ENCODE measurements around the gene CD302.
A peak's percentile ranks its signal among the peaks of the same experiment; 100 is the strongest.
"Not testable (repeated sequence)": the region's sequence is repeated elsewhere in the genome, so short reads cannot be mapped to it uniquely, and the experiment has no call there.

The CD302 gene

DNA sequence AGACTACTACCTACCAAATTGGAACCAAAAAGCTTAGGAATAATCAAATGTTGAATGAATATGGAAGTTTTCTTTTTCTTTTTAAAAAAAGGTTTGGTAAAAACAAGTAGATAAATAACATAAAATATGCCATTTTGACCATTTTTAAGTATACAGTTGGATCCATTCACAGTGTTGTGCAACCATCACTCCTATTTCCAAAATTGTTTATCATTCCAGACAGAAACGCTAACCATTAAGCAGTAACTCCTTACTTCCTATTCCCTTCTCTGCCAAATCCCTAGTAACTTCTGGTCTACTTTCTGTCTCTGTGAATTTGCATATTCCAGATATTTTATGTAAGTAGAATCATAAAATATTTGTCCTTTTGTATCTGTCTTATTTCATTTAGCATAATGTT is 39.8 kb downstream of the CD302 start:
- TF ChIP-seq, protein P1, sequence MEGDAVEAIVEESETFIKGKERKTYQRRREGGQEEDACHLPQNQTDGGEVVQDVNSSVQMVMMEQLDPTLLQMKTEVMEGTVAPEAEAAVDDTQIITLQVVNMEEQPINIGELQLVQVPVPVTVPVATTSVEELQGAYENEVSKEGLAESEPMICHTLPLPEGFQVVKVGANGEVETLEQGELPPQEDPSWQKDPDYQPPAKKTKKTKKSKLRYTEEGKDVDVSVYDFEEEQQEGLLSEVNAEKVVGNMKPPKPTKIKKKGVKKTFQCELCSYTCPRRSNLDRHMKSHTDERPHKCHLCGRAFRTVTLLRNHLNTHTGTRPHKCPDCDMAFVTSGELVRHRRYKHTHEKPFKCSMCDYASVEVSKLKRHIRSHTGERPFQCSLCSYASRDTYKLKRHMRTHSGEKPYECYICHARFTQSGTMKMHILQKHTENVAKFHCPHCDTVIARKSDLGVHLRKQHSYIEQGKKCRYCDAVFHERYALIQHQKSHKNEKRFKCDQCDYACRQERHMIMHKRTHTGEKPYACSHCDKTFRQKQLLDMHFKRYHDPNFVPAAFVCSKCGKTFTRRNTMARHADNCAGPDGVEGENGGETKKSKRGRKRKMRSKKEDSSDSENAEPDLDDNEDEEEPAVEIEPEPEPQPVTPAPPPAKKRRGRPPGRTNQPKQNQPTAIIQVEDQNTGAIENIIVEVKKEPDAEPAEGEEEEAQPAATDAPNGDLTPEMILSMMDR (conservative IDR thresholded peaks at IDR 0.05; ENCODE audit: low read depth, low read length) = no peak
- no peak overlapping the region for H3K4me3 ChIP-seq (ENCODE audit: low read depth, low read length)
- no peak for DNase-seq (ENCODE audit: low read depth)

DNA sequence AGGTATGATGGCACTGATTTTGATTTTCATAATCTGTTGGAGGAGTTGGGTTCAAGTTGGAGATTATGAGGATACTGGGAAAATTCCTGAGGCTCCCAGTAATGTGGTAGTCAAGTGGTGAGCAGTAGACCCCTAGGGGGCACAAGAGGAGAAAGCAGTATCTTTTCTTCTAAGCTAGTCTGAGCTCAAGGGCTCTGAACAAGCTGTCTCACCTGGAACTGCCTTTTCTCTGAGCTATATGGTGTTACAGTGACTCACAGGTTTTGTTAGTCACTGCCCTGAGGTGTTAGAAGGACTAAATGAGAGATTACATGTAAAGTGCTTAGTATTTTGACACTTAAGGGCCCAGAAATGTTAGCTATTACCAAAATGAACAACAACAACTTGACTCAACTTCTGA is 42.2 kb downstream of the CD302 start:
- peak; percentile 61 for DNase-seq (ENCODE audit: low read depth)
- TF ChIP-seq, protein P1 (conservative IDR thresholded peaks at IDR 0.05; ENCODE audit: low read depth, low read length) = peak; percentile 68
- H3K4me3 ChIP-seq (ENCODE audit: low read depth, low read length) = no peak overlapping the region

DNA sequence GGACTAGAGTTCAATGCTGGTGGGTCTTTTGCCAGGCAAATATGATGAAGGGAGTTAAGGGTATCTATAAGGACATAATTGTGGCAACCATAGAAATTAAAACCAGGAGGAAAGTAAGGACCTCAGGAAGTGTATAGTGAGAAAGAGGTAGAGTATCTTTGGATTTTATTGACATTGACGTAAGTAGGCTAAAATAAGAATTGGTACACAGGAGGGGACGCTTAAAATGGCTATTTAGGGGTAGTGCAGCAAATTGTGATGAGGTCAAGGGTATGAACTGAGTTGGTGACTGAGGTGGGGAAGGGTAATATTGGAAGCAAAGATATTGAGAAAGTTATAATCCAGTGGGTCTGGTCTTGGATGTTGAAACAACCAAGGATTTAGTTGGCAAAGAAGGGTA is 43.0 kb downstream of the CD302 start:
- DNase-seq (ENCODE audit: low read depth) = no peak
- TF ChIP-seq, protein P1 (conservative IDR thresholded peaks at IDR 0.05; ENCODE audit: low read depth, low read length) = no peak
- H3K4me3 ChIP-seq (ENCODE audit: low read depth, low read length) = no peak overlapping the region

DNA sequence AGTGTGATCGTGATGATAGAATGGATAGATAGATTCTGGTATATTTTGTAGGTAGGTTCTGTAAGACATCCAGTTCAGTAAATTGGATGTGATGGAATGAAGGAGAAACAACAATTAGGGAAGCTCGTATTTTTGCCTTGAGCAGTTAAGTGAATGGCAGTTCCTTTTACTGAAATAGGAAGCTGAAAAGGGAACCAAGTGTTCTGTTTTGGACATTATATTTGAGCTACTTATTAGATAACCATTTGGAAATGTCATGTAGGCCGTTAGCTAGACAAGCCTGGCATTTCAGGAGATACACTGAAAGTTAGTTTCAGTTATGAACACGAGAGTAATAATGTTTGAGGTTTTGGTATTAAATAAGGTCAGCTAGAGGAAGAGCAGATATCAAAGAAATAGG is 44.2 kb downstream of the CD302 start:
- TF ChIP-seq, protein P1 (conservative IDR thresholded peaks at IDR 0.05; ENCODE audit: low read depth, low read length) = no peak
- H3K4me3 ChIP-seq (ENCODE audit: low read depth, low read length) = no peak overlapping the region
- no peak for DNase-seq (ENCODE audit: low read depth)

DNA sequence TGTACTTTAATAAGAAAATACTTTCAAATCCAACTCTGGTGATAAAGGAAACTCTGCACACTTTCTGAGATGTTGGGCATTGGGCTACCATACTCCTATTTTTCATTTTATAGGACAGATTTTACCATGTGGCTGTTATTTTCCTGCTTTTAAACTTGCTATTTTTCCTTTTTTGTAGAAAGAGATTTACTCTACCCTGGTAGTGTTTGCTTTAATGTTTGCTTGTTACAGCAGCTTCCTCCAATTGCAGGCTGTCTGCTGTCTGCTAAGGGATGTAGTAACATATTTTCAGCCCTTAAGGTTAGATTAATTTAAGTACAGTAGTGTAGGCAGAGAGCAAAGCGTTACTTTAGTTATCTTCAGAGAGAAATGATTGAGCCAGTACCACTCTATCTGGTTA is 47.1 kb downstream of the CD302 start:
- no peak overlapping the region for H3K4me3 ChIP-seq (ENCODE audit: low read depth, low read length)
- TF ChIP-seq, protein P1 (conservative IDR thresholded peaks at IDR 0.05; ENCODE audit: low read depth, low read length) = no peak
- DNase-seq (ENCODE audit: low read depth) = no peak

DNA sequence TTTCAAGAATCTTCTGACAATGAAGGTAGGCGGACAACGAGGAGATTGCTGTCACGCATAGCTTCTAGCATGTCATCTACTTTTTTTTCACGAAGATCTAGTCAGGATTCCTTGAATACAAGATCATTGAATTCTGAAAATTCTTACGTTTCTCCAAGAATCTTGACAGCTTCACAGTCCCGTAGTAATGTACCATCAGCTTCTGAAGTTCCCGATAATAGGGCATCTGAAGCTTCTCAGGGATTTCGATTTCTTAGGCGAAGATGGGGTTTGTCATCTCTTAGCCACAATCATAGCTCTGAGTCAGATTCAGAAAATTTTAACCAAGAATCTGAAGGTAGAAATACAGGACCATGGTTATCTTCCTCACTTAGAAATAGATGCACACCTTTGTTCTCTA is 49.9 kb downstream of the CD302 start:
- no peak for DNase-seq (ENCODE audit: low read depth)
- H3K4me3 ChIP-seq (ENCODE audit: low read depth, low read length) = no peak overlapping the region
- TF ChIP-seq, protein P1 (conservative IDR thresholded peaks at IDR 0.05; ENCODE audit: low read depth, low read length) = no peak

DNA sequence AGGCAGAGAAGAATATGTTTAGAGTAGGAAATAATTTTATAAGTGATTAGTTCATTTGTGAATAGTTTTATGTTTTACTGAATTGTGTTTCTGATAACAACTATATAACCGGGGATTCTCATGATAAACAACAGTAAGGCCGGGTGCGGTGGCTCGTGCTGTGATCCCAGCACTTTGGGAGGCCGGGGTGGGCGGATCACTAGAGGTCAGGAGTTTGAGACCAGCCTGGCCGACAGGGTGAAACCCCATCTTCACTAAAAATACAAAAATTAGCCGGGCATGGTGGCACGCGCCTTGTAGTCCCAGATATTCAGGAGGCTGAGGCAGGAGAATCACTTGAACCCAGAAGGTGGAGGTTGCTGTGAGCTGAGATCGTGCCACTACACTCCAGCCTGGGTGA is 52.8 kb downstream of the CD302 start:
- H3K4me3 ChIP-seq (ENCODE audit: low read depth, low read length); DNase-seq (ENCODE audit: low read depth): not testable (repeated sequence)

DNA sequence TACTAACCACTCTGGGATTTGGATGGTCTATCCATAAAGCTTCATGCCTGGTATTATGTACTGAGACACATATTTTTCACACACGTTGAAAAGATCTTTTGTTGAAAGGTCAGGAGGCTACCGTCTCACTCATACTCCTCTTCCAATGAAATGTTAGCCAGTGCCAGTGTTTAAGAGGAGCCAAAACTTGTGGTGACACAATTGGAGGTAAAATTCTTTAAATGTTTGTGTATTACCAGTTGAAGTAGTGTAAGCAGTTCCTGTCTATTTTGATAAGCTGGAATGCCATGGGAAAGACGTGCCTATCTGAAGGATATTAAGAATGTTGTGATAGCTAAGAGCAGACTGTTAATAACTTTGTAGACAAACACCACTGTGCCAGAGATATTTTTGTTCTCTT is 53.6 kb downstream of the CD302 start:
- TF ChIP-seq, protein P1 (conservative IDR thresholded peaks at IDR 0.05; ENCODE audit: low read depth, low read length) = no peak
- DNase-seq (ENCODE audit: low read depth) = peak; percentile 70
- no peak overlapping the region for H3K4me3 ChIP-seq (ENCODE audit: low read depth, low read length)
